ENCODE measurements around the gene MAP3K9. TPM values are rescaled to one million over a fixed set of nuclear protein-coding genes. Genes with fewer than 3 reads are reported as not detected.

The MAP3K9 gene
- total RNA-seq, 1 donor from 2014 or later, result 13.0 TPM

GRCh38 chr14:70726651-70727375 lies 82.5 kb downstream of the MAP3K9 start:
- Histone ChIP-seq H2AFZ (ENCODE audit: low read depth, low read length) (no peak overlapping the region), H3K4me1 (ENCODE audit: insufficient read depth, low read length) (no peaks in the 10 kb centered on the region), H3K36me3 (ENCODE audit: insufficient read depth, low read length) (no peaks in the 10 kb centered on the region), H4K20me1 (ENCODE audit: insufficient read depth, low read length) (no peaks in the 10 kb centered on the region), H3K9ac (ENCODE audit: low read length) (no peak overlapping the region), H3K9me3 (ENCODE audit: insufficient read depth, low read depth, low read length) (peaks cover 3% of the 10 kb centered on the region), H3K27me3 (ENCODE audit: insufficient read depth, low read length) (no peaks in the 10 kb centered on the region), H3K4me3 (ENCODE audit: insufficient read depth, low read depth, low read length) (no peak overlapping the region), H3K27ac (ENCODE audit: low read depth, low read length) (no peak overlapping the region), H3K4me2 (ENCODE audit: low read length) (no peak overlapping the region), H3K79me2 (ENCODE audit: insufficient read depth, low read length) (no peaks in the 10 kb centered on the region)
- Mint-ChIP-seq H3K27me3 (ENCODE audit: low read depth, unreplicated experiment) (peaks cover 5% of the 10 kb centered on the region), H3K36me3 (ENCODE audit: low read depth, unreplicated experiment) (peaks cover 36% of the 10 kb centered on the region), H3K4me1 (ENCODE audit: low read depth, unreplicated experiment) (no peaks in the 10 kb centered on the region), H3K9me3 (ENCODE audit: unreplicated experiment) (peaks cover 4% of the 10 kb centered on the region), H3K27ac (ENCODE audit: unreplicated experiment) (no peak overlapping the region), H3K4me3 (ENCODE audit: unreplicated experiment) (no peak overlapping the region)
- TF ChIP-seq EZH2 (IDR thresholded peaks at IDR 0.05; ENCODE audit: insufficient read depth, low read length) (no peak), CTCF (IDR thresholded peaks at IDR 0.05; ENCODE audit: insufficient read depth, low read depth, low read length) (no peak)
- FAIRE-seq (no peak), DNase-seq (ENCODE audit: low read depth) (no peak)

- Mint-ChIP-seq H3K27me3 (ENCODE audit: low read depth, unreplicated experiment) (peaks cover 5% of the 10 kb centered on the region), H3K27ac (ENCODE audit: unreplicated experiment) (no peak overlapping the region), H3K9me3 (ENCODE audit: unreplicated experiment) (peaks cover 2% of the 10 kb centered on the region), H3K4me3 (ENCODE audit: unreplicated experiment) (no peak overlapping the region), H3K36me3 (ENCODE audit: low read depth, unreplicated experiment) (peaks cover 30% of the 10 kb centered on the region), H3K4me1 (ENCODE audit: low read depth, unreplicated experiment) (no peaks in the 10 kb centered on the region)
- no peak overlapping the region for H2AFZ ChIP-seq (ENCODE audit: low read depth, low read length)
- H3K36me3 ChIP-seq (ENCODE audit: insufficient read depth, low read length), result no peaks in the 10 kb centered on the region
- FAIRE-seq (no peak), DNase-seq (ENCODE audit: low read depth) (no peak)
- H3K27me3 ChIP-seq (ENCODE audit: insufficient read depth, low read length), result peaks cover under 1% of the 10 kb centered on the region
- no peaks in the 10 kb centered on the region for H4K20me1 ChIP-seq (ENCODE audit: insufficient read depth, low read length)
- H3K4me3 ChIP-seq (ENCODE audit: insufficient read depth, low read depth, low read length), result no peak overlapping the region
- no peak overlapping the region for H3K27ac ChIP-seq (ENCODE audit: low read depth, low read length)
- no peak overlapping the region for H3K4me2 ChIP-seq (ENCODE audit: low read length)
- no peaks in the 10 kb centered on the region for H3K79me2 ChIP-seq (ENCODE audit: insufficient read depth, low read length)
- no peak overlapping the region for H3K9ac ChIP-seq (ENCODE audit: low read length)
- H3K9me3 ChIP-seq (ENCODE audit: insufficient read depth, low read depth, low read length), result no peaks in the 10 kb centered on the region
- no peak for TF ChIP-seq CTCF (IDR thresholded peaks at IDR 0.05; ENCODE audit: insufficient read depth, low read depth, low read length)
- no peak for TF ChIP-seq EZH2 (IDR thresholded peaks at IDR 0.05; ENCODE audit: insufficient read depth, low read length)
- no peaks in the 10 kb centered on the region for H3K4me1 ChIP-seq (ENCODE audit: insufficient read depth, low read length)
Measured at GRCh38 chr14:70724944-70725343, 84.4 kb downstream of the MAP3K9 start.

- Mint-ChIP-seq H3K27ac (ENCODE audit: unreplicated experiment) (no peak overlapping the region), H3K4me3 (ENCODE audit: unreplicated experiment) (no peak overlapping the region), H3K4me1 (ENCODE audit: low read depth, unreplicated experiment) (no peaks in the 10 kb centered on the region), H3K9me3 (ENCODE audit: unreplicated experiment) (peaks cover 2% of the 10 kb centered on the region), H3K27me3 (ENCODE audit: low read depth, unreplicated experiment) (peaks cover 5% of the 10 kb centered on the region), H3K36me3 (ENCODE audit: low read depth, unreplicated experiment) (peaks cover 22% of the 10 kb centered on the region)
- Histone ChIP-seq H3K27ac (ENCODE audit: low read depth, low read length) (no peak overlapping the region), H3K9ac (ENCODE audit: low read length) (no peak overlapping the region), H3K36me3 (ENCODE audit: insufficient read depth, low read length) (no peaks in the 10 kb centered on the region), H2AFZ (ENCODE audit: low read depth, low read length) (no peak overlapping the region), H3K4me1 (ENCODE audit: insufficient read depth, low read length) (no peaks in the 10 kb centered on the region), H3K79me2 (ENCODE audit: insufficient read depth, low read length) (no peaks in the 10 kb centered on the region), H3K4me3 (ENCODE audit: insufficient read depth, low read depth, low read length) (no peak overlapping the region), H3K4me2 (ENCODE audit: low read length) (no peak overlapping the region), H3K9me3 (ENCODE audit: insufficient read depth, low read depth, low read length) (no peaks in the 10 kb centered on the region), H4K20me1 (ENCODE audit: insufficient read depth, low read length) (no peaks in the 10 kb centered on the region), H3K27me3 (ENCODE audit: insufficient read depth, low read length) (peaks cover 3% of the 10 kb centered on the region)
- DNase-seq (ENCODE audit: low read depth), result no peak
- FAIRE-seq, result no peak
- TF ChIP-seq EZH2 (IDR thresholded peaks at IDR 0.05; ENCODE audit: insufficient read depth, low read length) (no peak), CTCF (IDR thresholded peaks at IDR 0.05; ENCODE audit: insufficient read depth, low read depth, low read length) (no peak)
Measured at GRCh38 chr14:70724110-70724509, 85.2 kb downstream of the MAP3K9 start.
